Measurements from ENCODE around the gene SLC22A15.

The SLC22A15 gene

GRCh38 chr1:116107371-116107770 is 131.1 kb downstream of the SLC22A15 start:
- Histone ChIP-seq H3K4me3 (ENCODE audit: low read length) (no peak overlapping the region), H3K4me1 (ENCODE audit: insufficient read depth, low read length) (no peaks in the 10 kb centered on the region), H3K9ac (ENCODE audit: low read depth, low read length) (no peak overlapping the region), H3K9me3 (ENCODE audit: insufficient read depth, low read depth, low read length) (no peaks in the 10 kb centered on the region), H3K27me3 (ENCODE audit: insufficient read depth, low read length) (no peaks in the 10 kb centered on the region), H3K36me3 (ENCODE audit: insufficient read depth, low read depth, low read length) (no peaks in the 10 kb centered on the region), H3K27ac (ENCODE audit: low read length) (no peak overlapping the region)

DNA sequence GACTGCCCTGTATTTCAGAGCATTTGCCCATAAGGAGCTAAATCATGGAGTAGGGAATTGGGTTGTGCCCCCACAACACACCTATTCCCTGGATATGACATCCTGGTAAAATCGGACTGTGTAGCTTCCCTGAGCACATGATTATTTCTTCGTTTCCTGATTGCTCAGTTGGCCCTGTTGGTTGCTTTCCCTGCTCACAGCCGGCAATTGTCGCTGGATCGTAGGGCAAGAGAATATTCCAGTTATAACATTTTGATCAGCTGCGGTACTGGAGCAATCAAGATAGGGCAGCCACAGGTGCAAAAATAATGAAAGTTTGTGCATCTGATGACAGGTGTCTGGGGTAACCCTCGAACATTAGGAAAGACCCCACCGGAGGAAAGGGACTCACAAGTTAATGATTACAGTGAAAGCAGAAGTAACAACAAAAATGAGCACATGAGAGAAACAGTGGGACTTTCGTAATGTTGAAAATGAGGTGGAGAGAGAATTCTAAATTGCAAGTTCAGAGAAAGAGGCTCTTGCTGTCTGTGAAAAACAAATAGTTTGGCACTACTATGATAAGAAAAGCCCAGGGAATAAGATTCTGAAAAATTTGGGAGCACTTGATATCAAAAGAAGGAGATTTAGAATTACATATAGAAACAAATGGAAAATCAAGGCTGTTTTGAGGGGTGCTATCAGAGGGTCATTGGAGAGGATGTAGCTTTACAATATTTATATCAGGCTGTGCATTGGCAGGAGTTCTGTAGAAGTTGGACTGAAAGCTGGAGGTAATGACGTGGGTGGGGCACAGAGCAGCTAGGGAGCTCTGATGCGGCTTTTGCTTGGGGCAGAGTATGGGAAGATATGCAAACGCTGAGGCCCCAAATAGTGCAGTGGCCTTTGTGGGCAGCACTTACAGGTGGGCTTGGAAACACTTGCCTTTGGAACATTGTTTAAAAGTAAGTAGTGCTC is 134.5 kb downstream of the SLC22A15 start, which contains the start of gene MAB21L3:
MAB21L3 (plus strand) TSS at position 833 of the 957 bp plus-strand sequence. CDS start 1,217 bp downstream, outside the sequence.
- Histone ChIP-seq H3K36me3 (ENCODE audit: insufficient read depth, low read depth, low read length) (no peaks in the 10 kb centered on the region), H3K27me3 (ENCODE audit: insufficient read depth, low read length) (no peaks in the 10 kb centered on the region), H3K9me3 (ENCODE audit: insufficient read depth, low read depth, low read length) (no peaks in the 10 kb centered on the region), H3K4me3 (ENCODE audit: low read length) (no peak within 1 kb of the TSS), H3K4me1 (ENCODE audit: insufficient read depth, low read length) (no peaks in the 10 kb centered on the region), H3K27ac (ENCODE audit: low read length) (no peak within 1 kb of the TSS), H3K9ac (ENCODE audit: low read depth, low read length) (no peak within 1 kb of the TSS)

GRCh38 chr1:116111524-116112021 is 135.3 kb downstream of the SLC22A15 start:
- H3K4me3 ChIP-seq (ENCODE audit: low read length): no peak overlapping the region
- H3K4me1 ChIP-seq (ENCODE audit: insufficient read depth, low read length): no peaks in the 10 kb centered on the region
- no peak overlapping the region for H3K9ac ChIP-seq (ENCODE audit: low read depth, low read length)
- no peaks in the 10 kb centered on the region for H3K36me3 ChIP-seq (ENCODE audit: insufficient read depth, low read depth, low read length)
- no peak overlapping the region for H3K27ac ChIP-seq (ENCODE audit: low read length)
- no peaks in the 10 kb centered on the region for H3K9me3 ChIP-seq (ENCODE audit: insufficient read depth, low read depth, low read length)
- no peaks in the 10 kb centered on the region for H3K27me3 ChIP-seq (ENCODE audit: insufficient read depth, low read length)

- Histone ChIP-seq H3K27me3 (ENCODE audit: insufficient read depth, low read length) (no peaks in the 10 kb centered on the region), H3K36me3 (ENCODE audit: insufficient read depth, low read depth, low read length) (no peaks in the 10 kb centered on the region), H3K4me1 (ENCODE audit: insufficient read depth, low read length) (no peaks in the 10 kb centered on the region), H3K9me3 (ENCODE audit: insufficient read depth, low read depth, low read length) (no peaks in the 10 kb centered on the region), H3K9ac (ENCODE audit: low read depth, low read length) (no peak overlapping the region), H3K27ac (ENCODE audit: low read length) (no peak overlapping the region), H3K4me3 (ENCODE audit: low read length) (no peak overlapping the region)
Measured at GRCh38 chr1:116112388-116113140, 136.3 kb downstream of the SLC22A15 start.

- no peak overlapping the region for H3K9ac ChIP-seq (ENCODE audit: low read depth, low read length)
- no peaks in the 10 kb centered on the region for H3K4me1 ChIP-seq (ENCODE audit: insufficient read depth, low read length)
Measured at GRCh38 chr1:116113615-116114014, 137.3 kb downstream of the SLC22A15 start.

DNA sequence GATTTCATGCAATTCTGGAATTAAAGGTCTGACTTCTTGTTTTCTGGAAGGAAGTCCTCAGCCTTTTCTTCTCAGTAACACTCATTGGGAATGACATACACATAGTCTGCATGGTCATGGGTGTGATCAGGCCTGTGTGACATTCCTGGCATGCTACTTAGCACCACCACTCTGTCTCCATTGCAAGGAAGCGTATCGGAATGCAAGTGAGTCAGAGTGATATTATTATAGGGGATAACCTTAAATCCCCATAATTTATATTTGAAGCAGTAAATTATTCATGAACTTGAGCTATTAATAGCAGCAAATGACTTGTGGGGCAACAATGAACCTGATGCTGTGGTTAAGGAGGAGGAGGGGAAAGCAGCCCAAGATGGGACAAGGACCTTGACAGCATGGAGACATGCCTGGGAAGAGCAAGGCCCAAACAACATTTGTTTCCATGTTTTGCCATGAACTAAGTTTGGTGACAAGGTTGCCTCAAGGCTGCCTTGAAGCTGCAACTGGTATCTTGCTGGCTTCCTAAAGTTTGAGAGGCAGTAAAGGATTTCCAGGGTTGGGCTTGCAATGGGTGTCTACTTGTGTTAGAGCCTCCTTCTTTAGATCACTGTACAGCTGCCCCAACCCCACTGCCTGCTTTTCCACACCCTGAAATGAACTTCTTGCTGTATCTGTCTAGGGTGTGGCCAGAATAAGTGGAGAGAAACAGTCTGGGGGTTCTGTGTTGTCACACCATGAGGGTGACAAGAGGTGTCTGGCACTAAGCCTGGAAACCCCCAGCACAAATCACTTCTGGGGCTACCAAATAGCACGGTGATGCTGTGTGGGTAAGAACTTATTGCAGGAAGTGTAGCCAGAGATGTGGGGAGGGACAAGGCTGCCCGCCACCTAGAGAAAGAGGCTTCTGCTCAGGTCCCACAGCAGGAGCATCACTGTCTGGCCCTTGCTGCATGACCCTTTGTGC is 139.4 kb downstream of the SLC22A15 start:
- Histone ChIP-seq H3K27ac (ENCODE audit: low read length) (no peak overlapping the region), H3K27me3 (ENCODE audit: insufficient read depth, low read length) (no peaks in the 10 kb centered on the region), H3K4me1 (ENCODE audit: insufficient read depth, low read length) (no peaks in the 10 kb centered on the region), H3K9ac (ENCODE audit: low read depth, low read length) (no peak overlapping the region), H3K9me3 (ENCODE audit: insufficient read depth, low read depth, low read length) (no peaks in the 10 kb centered on the region), H3K36me3 (ENCODE audit: insufficient read depth, low read depth, low read length) (no peaks in the 10 kb centered on the region), H3K4me3 (ENCODE audit: low read length) (no peak overlapping the region)

More at GRCh38 chr1:116113615-116114014, 137.3 kb downstream of the SLC22A15 start:
- no peak overlapping the region for H3K27ac ChIP-seq (ENCODE audit: low read length)
- H3K9me3 ChIP-seq (ENCODE audit: insufficient read depth, low read depth, low read length): no peaks in the 10 kb centered on the region
- no peaks in the 10 kb centered on the region for H3K36me3 ChIP-seq (ENCODE audit: insufficient read depth, low read depth, low read length)
- no peak overlapping the region for H3K4me3 ChIP-seq (ENCODE audit: low read length)
- no peaks in the 10 kb centered on the region for H3K27me3 ChIP-seq (ENCODE audit: insufficient read depth, low read length)

GRCh38 chr1:116118471-116118870 is 142.2 kb downstream of the SLC22A15 start:
- Histone ChIP-seq H3K27me3 (ENCODE audit: insufficient read depth, low read length) (no peaks in the 10 kb centered on the region), H3K4me1 (ENCODE audit: insufficient read depth, low read length) (no peaks in the 10 kb centered on the region), H3K4me3 (ENCODE audit: low read length) (no peak overlapping the region), H3K36me3 (ENCODE audit: insufficient read depth, low read depth, low read length) (no peaks in the 10 kb centered on the region), H3K27ac (ENCODE audit: low read length) (no peak overlapping the region), H3K9me3 (ENCODE audit: insufficient read depth, low read depth, low read length) (no peaks in the 10 kb centered on the region), H3K9ac (ENCODE audit: low read depth, low read length) (no peak overlapping the region)
